T-helper 22 cell (primary cell): Measurements from ENCODE around the gene TSHZ2.

Experiments used
- DNase-seq: peaks from one replicate; pipeline ENCODE4 v3.0.0-alpha.2; 2020; ENCODE audit warnings: low read depth

The TSHZ2 gene

GRCh38 chr20:53208110-53208832, 236.1 kb downstream of the TSHZ2 start:
- DNase-seq = no peak

DNA sequence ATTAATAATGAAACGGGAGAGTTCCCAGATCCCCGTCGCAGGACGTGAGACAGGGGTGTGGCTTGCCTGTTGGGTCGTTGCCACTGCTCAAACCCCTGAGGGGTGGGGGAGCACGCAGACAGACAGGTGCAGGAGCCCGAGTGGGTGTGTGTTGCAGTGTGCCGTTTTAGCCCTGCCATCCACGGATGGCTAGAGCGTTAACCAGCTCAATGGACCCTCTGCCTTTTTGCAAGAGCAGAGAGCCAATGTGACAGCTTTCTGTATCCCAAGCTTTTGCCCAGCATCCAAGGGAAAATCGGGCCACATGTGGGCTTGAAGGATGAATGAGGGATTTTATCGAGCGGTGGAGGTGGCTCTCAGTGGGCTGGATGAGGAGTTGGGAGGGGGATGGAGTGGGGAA, 237.9 kb downstream of the TSHZ2 start:
- DNase-seq = no peak

- no peak for DNase-seq
Observed at GRCh38 chr20:53210931-53211330, 238.8 kb downstream of the TSHZ2 start.

DNA sequence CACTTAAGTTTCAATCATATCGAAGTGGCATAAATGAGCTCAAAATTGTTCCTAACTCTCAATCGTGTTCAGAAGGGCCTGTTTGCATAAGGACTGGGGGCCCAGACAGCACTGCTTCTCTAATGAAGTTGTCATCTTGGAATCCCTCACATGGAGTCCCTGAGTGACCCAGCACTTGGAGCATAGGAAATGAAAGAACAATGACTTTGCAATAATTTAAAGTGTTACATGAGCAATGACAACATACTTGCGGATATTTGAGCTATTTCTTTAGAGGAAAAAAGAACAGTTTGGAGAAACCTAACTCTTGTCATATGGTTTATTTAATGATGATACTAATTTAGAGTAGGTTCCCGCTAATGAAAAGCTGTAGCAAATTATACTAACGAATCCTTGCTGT, 239.9 kb downstream of the TSHZ2 start:
- no peak for DNase-seq

- no peak for DNase-seq
Observed at GRCh38 chr20:53214392-53214791, 242.2 kb downstream of the TSHZ2 start.

DNA sequence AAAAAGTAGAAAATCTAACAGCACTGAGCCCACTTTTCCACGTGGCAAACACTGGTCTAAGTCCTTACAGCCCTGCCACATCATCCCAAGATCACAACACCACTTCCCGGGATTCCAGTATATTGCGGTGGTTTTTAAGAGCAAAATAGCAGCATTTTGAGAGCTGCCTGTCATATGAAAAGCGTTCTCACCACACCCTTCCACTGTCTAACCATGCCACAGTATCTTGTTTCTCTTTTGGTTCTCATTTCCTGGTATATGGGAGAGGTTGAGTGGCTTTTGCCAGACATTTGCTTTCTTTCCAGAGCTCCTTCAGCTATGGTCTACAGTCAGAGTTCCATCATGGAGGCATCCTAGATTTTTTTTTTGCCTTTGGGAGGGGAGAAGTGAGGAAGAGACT, 243.0 kb downstream of the TSHZ2 start:
- no peak for DNase-seq

- no peak for DNase-seq
Observed at GRCh38 chr20:53216478-53216855, 244.3 kb downstream of the TSHZ2 start.

- DNase-seq = peak; percentile 50
Observed at GRCh38 chr20:53216856-53217576, 244.9 kb downstream of the TSHZ2 start.

- no peak for DNase-seq
Observed at GRCh38 chr20:53220482-53221307, 248.5 kb downstream of the TSHZ2 start.

- DNase-seq = no peak
Observed at GRCh38 chr20:53221731-53222130, 249.6 kb downstream of the TSHZ2 start.

DNA sequence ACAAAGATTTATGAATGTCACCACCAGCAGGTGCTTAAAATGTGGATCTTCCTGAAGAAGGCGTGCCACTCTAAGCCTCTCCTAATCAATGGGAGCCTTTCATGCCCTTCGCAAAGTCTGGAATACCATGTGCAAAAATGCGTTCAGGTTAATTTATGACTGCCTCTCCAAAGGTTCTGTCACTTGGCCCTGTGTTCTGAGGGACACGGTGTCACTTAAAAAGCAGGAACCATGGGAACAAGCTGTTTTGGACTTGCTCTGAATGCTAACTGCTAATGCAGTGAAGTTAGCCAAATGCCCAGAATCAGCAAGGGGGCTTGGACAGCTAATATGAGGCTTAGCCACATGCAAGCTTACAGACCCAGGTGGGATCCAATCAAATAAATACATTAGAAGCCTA, 250.3 kb downstream of the TSHZ2 start:
- DNase-seq = no peak

- DNase-seq = no peak
Observed at GRCh38 chr20:53222932-53223331, 250.8 kb downstream of the TSHZ2 start.

- DNase-seq = no peak
Observed at GRCh38 chr20:53223626-53224172, 251.5 kb downstream of the TSHZ2 start.

GRCh38 chr20:53224851-53225250, 252.7 kb downstream of the TSHZ2 start:
- no peak for DNase-seq

- no peak for DNase-seq
Observed at GRCh38 chr20:53226826-53227225, 254.7 kb downstream of the TSHZ2 start.

GRCh38 chr20:53227523-53227922, 255.4 kb downstream of the TSHZ2 start:
- no peak for DNase-seq

GRCh38 chr20:53231061-53231460, 258.9 kb downstream of the TSHZ2 start:
- DNase-seq = no peak

DNA sequence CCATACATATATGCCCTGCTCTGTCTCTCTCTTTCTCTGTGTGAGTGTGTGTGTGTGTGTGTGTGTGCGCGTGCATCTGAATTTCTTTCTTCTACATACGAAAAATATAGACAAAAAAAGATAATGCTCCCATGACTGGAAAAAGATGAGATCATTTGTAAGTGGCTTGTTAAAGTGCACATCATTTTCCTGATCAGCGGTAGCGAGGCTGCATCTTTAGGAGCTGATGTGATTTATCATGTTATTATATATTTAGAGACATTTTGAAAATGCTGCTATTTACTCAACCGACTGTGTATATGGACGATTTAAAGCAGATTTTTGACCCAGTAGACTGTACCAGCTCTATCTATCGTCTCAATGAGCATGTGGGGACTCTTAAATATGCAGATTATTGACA, 265.3 kb downstream of the TSHZ2 start:
- no peak for DNase-seq

- DNase-seq = no peak
Observed at GRCh38 chr20:53238121-53238660, 266.0 kb downstream of the TSHZ2 start.

- DNase-seq = no peak
Observed at GRCh38 chr20:53243152-53243551, 271.0 kb downstream of the TSHZ2 start.

DNA sequence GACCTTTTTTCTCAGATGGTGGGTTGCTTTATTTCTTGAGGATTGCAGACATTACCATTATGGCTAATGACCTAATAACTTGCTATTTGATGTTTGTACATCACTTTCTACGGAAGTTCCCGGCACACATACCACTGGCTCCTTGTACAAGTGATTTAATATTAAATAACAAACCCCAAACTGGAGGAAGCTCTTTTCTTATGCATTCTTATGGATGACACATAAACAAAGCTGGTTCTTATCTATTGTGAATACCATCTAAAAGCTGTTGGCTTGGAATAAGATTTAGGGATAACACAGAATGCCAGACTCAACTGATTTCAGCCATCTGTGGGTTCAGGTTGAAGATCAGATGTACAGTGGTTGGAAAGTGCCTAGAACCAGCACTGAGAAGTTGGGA, 272.6 kb downstream of the TSHZ2 start:
- no peak for DNase-seq

GRCh38 chr20:53245574-53245973, 273.4 kb downstream of the TSHZ2 start:
- no peak for DNase-seq
